HK-2 (cell line): ENCODE results near the gene KMT2B.
A peak's percentile ranks its signal among the peaks of the same experiment; 100 is the strongest.

Experiments used
- DNase-seq: peaks from one replicate; pipeline ENCODE4 v3.0.0-alpha.2; 2018; ENCODE audit not compliant: unreplicated experiment

KMT2B gene

DNA sequence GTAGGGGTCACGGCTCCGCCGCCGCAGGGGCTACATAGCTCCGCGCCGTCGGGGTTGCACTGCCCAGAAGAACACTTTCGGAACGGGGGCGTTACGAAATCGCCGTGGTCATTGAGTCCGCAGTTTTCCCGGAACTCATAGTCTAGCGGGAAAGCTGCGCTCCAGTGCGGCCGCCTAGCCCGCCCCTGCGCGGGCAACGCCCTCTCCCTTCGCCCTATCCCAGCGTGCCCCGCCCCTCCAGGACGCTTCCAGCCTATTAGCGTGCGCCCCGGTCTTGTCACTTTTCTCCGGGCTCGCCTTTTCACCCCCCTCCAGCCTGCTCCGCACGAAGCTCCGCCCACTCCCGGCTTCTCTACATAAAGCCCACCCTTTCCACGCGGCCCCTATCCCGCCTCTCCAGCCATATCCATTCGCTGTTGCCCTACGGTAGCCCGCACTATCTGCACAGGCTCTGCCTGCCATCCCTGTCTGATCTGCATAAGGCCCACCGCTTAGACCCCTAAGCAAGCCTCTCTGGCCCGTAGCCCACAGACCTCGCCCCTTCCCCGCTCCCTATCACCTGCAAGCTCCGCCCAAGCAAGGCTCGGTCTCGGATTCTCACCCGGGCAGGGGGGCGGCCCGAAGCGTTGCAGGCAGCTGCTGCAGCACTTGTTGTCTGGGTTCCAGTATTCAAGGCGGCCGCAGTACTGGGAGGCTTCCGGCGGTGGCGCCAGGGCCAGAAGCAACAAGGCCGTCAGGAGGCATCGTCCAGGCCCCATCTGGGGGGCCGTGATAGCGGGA lies 22.8 kb downstream of the KMT2B start:
- peak; percentile 97 for DNase-seq

DNA sequence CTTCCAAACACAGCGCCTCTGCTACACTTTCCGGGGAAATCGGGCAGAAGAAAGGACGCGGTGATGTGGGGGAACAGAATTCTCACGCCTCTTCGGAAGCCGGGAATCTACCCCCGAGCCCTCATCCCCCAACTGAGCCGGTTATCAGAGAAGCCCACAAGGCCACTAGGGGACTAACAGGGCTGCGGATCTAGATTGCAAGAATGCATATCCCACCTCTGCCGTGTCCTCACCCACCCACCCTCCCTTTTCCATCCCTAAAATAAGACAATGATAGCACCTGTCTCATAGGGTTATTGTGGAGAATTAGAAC lies 23.4 kb downstream of the KMT2B start:
- no peak for DNase-seq

DNA sequence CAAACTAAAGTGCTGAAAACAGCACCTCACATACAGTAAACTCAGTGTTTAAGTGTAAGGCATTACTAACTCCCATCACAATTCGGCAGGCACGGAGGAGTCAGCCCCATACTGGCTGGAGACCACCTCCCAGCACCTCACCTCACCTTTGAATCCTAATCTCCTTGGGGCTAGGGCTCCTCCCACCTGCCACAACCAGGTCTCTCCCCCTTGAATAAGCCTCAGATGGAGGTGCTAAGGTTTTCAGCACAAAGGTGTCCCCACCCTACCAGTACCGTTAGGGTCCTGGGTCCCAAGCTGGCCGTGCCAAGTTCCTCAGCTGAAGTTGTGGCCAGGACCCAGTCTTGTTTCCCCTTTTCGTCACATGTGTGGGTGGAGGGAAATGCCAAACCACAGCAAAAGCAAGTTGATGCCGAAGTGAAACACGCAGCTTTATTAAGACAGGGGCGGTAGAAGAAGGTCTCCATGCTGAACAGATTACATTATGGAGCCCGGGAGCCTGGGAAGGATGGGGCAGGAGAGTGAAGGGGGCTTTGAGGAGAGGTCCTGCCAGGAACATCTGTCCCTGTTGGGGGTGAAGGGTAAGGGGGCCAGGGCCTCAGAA lies 24.4 kb downstream of the KMT2B start, which contains the start of gene IGFLR1:
IGFLR1 (minus strand) TSS at position 332 of the 604 bp plus-strand sequence. CDS start 1,272 bp downstream, outside the sequence.
- no peak for DNase-seq

DNA sequence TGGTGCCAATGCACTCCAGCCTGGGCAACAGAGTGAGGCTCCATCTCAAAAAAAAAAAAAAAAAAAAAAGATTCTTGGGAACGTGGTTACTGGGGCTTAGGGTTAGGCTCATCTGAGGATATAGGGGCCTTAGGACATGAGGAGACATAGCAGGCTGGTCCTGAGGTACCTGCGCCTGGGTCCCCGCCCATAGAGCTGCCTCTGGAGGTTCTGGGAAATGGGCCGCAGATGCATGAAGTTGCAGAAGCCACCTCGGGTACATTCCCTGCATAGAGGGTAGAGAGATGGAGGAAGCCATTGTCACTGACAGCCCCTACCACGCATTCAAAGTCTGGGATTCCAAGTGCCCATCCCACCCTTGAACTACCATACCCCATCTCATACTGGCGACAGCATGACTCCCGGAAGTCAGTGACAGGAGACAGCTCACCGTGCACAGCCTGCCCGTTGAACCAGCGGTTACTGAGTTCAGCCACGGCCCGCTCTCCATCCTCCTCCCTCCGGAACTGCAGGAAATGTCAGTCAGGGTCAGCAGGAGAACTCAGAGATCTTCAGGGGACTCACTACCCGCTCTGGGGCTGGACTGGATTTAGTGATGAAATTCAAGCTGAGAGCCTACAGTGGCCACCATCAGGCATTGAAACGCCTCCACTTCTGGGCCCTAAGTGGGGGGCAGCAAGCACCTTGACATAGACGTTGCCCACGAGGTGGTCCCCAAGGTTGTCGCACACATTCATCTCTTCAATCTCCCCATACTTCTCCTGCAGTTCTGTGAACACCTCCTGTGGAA lies 26.0 kb downstream of the KMT2B start:
- DNase-seq = no peak

DNA sequence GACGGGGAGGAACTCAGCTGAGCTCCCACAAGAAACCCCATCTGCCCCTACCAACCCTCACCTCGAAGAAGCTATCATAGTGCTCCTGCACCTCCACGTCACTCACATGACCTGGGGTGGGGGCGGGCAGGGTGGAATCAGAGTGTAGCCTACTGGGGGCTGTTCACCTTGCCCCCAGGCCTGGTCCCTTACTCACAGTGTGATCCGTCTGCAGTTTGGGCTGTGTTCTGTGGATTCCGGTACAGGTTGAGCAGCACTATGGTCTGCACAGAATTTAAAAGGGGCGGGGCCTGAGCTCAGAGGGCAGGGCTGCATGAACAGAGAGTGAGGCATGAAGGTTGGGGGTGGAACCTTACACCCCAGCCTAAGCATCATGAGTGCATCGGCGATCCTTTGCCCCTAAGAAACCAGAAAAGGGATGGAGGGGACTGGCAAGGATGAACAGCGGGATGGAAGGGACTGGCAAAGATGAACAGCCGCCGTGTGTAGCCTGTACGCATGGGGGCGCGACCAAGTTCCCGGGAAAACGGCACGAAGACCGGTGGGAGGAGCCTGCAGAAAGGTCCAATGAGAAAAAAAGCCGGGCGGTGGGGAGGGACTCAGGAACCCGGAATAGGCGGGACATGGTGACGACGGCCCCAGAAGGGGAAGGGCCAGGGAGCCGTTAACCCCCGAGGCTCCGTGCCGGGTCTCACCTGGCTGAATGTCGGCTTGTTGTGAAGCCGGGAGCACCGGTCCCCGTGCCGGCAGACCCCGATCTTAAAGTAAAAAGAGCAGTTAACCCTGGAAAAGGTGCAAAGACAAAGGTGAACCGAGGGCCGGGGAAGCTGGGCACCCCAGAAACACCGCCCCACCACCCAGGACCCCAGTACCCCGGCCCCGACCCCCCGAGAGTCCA lies 26.9 kb downstream of the KMT2B start:
- peak; percentile 93 for DNase-seq

DNA sequence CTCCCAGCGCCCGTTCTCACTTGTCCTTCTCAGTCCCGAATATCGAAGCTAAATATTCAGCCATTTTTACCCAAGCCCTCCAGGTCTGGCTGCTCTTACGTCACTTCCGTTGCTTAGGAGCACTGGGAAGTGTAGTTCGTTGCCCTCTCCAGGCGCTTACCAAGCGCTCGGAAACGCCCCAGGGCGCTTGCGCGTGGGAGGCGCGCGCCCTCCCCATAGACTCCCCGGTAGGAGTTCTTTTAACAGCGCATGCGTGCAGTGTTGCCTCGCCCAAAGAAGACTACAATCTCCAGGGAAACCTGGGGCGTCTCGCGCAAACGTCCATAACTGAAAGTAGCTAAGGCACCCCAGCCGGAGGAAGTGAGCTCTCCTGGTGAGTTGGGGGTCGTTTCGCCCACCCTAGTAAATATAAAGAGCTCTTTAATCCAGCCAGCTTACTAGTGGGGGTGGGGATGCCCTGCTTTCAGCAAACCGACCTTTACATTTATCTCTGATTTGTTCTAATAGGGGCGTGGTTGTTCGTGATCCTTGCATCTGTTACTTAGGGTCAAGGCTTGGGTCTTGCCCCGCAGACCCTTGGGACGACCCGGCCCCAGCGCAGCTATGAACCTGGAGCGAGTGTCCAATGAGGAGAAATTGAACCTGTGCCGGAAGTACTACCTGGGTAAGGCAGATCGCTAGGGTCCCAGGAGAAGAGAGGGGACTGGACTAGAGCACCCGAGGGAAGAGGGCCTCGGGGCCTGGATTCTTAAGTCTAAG lies 27.7 kb downstream of the KMT2B start, which contains the start of the genes PSENEN and U2AF1L4:
PSENEN (plus strand) TSS at position 324 of the 759 bp plus-strand sequence; CDS start at position 604, 280 bp downstream.
U2AF1L4 (minus strand) TSS at position 91 of the 759 bp plus-strand sequence; CDS start at position 64, 27 bp downstream.
- DNase-seq = peak; percentile 94

DNA sequence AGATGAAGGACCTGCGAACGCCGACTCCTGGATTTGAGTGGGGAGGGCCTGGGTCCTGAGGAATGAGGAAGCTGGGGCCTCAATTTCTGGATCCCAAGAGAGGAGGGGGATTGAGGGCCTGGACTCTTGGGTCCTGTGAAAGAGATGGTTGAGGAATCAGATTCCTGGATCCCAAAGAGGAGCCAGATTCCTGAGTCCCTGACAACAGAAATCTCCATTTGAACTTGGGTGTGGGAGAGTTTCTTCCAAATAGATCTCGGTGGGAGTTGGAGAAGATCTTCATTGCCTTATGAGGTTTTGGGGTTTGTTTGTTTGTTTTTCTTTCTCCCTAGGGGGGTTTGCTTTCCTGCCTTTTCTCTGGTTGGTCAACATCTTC lies 28.3 kb downstream of the KMT2B start:
- no peak for DNase-seq

DNA sequence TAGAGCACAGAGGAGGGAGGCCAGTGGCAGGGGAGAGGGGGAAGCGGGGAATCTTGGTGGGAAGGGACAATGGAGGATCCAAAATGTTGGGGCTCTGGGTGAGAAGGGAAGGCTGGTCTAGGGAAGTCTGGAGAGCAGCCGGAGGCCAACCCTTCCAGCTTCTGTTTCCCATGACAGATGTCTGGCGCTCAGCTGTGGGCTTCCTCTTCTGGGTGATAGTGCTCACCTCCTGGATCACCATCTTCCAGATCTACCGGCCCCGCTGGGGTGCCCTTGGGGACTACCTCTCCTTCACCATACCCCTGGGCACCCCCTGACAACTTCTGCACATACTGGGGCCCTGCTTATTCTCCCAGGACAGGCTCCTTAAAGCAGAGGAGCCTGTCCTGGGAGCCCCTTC lies 28.7 kb downstream of the KMT2B start:
- no peak for DNase-seq

DNA sequence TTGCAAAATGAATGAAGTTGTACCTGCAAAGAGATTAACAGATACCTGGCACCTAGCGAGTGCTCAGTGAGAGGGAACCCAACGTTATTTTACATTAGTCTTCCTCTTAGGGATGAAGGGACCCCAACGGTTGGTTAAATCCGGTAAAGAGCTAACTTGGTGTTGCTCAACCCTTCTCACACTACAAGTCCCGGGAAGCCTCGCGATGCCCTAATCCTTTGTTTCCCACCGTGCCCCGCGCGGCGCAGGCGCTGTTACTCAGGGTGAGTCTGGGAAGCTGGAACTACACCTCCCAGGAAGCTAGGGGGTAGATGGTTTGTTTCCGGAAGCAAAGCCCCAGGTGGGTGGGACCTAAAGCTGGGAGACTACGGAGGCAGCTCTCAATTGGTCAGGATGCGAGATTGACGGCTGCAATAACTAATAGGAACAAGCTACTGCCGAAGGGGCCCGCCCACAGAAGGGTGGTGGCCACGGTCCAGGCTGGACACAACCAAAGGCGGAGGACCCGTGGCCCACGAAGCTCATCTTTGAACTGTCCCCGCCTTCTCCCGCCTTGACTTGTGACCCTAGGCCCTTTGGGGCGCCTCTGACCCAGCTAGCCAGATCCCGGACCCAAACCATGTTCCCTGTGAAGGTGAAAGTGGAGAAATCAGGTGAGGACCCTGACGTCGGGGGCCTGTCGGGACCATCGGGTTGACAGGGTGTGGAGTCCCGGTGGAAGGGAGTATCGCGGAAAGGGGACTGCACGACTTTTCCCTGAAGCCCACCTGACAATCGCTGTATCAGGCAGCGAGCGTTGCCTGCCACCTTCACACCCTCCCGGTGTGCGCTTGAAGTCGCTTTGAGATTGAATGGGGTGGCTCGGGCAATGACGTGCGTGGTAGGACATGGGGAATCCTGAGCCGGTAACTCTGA lies 30.6 kb downstream of the KMT2B start, which contains the start of gene LIN37:
LIN37 (plus strand) TSS at position 471 of the 915 bp plus-strand sequence; CDS start at position 620, 149 bp downstream.
- peak; percentile 99 for DNase-seq

DNA sequence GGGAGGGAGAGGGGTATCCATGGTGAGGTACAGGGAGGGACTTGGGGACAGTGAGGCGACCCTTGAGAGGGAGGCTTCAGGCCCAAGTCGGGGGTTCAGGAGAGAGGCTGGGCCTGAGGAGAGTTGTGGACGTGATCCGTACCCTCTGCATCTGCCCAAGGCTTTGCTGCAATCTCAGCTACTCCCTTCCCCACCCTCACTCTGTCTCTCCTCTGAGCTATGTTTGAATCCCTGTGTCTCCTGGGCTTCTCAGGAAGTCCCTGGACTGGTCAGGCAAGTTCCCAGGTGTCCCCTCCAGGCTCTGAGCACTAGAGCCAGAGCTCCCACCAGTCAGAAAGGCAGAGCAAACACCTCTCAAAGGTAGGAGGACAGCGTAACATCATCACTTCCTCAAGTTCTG lies 32.4 kb downstream of the KMT2B start:
- no peak for DNase-seq

DNA sequence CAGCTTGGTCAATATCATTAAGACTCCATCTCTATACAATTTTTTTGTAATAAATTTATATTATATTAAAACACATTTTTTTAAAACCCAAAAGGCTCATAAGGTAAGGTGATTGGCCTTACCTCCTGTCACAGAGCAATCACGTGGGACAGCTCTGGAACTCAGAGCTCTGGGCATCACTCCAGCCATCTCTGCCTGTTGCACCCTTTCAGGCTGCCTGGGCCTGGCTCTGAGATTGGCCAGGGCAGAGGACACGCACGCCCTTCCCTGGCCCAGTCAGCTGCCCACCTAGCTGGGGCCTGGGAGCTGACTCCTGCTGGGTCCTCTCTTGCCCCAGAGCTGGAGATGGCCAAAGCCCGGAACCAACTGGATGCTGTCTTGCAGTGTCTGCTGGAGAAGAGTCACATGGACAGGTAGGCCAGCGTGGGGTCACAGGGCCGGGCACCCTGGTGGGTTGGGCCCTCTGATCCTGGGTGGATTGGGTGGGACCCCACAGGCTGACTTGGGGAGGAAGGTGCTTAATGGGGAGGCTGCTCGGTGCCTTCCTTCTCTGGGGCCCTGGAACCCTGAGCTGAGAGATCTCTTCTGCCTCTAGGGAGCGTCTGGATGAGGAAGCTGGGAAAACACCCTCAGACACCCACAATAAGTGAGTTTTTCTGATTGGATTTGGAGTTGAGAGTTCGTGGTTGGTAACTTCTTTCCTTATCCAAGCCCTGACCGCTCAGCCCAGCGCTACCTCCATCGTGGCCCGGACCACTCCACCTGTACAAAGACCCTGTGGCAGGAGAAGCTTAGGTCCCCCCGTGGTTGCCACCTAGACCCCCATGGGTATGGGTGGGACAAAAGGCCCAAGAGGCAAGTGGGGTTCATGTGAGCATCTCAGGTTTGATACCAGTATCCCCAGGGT lies 34.3 kb downstream of the KMT2B start:
- no peak for DNase-seq

DNA sequence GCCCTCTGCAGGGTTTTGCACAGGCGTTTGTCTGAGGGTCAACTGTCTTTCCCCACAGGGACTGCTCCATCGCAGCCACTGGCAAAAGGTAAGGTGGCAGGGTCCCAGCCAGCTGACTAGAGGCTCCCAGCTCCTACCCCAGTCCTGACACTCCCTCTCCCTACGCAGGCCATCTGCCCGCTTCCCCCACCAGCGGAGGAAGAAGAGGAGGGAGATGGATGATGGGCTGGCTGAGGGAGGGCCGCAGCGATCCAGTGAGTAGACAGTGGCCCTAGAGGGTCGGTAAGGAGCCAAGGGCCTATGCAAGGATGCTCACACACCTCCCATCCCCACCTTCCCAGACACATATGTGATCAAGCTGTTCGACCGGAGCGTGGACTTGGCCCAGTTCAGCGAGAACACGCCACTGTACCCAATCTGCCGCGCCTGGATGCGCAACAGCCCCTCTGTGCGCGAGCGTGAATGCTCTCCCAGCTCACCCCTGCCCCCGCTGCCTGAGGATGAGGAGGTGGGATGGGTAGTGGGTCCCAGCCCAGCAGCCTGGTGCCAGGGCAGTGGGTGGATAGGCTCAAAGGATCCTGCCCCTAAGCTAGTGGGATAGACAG lies 35.0 kb downstream of the KMT2B start:
- DNase-seq = no peak

DNA sequence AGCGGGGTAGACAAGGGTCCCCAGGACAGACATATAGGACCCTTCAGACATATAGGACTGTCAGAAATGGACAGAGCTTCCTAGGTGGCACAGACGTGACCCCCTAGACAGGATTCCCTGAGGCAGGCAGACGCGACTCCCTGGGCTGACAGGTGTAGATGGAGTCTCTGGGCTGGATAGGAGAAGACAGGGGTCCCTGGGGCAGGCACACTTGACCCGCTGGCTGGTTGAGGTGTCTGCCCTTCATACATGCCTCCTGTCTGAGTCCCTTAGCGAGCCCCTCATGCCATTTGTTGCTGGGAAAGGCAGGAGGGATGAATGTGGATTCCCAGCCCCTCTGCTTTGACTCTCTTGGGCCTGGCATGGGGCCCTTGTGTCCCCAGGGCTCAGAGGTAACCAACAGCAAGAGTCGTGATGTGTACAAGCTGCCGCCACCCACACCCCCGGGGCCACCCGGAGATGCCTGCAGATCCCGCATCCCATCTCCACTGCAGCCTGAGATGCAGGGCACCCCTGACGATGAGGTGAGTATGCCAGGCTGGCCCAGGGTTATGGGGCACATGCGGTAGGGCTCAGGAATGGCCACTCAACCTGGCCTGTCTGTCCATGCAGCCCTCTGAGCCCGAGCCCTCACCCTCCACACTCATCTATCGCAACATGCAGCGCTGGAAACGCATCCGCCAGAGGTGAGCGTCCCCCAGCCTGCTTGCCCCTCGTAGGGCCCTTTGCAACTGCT lies 36.0 kb downstream of the KMT2B start:
- no peak for DNase-seq

DNA sequence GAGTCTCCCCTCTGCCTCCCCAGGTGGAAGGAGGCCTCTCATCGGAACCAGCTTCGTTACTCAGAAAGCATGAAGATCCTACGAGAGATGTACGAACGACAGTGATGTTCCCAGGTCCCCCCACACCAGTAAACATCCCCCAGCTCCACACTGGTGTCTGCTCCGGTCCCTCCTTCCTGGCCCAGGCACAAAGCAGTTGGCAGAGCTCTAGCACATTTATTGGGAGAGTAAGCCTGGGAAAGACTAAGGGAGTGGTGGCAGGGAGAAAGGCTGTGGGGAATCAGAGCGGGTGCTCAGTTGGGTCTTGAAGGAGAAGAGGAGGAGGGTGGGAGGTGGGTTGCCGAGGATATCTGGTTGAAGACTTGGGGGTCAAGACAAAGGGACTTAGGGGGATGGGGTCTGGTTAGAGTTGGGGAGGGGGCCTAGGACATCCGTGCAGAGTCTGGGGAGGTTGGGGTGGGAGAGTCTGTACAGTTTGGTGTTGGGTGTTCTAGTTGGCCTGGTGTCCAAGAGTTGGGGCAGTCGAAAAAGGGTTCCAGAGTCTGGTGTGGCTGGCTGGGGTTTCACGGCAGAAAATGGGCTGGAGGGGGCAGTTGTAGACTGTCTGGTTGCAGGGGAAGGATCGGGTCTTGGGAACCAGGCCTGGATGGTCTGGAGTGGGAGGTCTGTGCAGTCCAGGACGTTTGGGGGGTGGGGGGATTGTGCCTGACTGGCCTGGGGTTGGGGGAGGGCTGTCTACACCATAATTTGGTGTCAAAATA lies 36.7 kb downstream of the KMT2B start:
- DNase-seq = no peak

DNA sequence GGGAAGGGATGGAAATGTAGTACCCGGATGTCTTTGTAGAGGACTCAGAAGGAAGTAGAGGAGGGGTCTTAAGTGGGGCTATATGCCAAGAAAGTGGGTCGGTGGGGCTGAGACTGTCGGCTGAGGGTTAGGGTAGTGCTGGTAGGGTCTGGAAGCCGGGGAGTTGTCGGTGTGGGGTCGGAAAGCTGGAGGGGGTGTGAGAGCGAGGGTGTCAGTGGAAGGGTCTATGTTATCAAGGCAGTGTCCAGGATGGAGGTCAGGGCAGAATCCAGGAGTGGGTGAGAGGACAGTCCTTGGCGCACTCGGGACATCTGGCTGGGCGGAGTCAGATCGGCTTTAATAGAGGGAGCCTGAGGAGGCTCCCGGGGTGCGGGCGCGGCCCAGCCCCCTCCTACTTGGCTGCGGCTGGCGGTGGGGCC lies 37.3 kb downstream of the KMT2B start:
- DNase-seq = no peak

DNA sequence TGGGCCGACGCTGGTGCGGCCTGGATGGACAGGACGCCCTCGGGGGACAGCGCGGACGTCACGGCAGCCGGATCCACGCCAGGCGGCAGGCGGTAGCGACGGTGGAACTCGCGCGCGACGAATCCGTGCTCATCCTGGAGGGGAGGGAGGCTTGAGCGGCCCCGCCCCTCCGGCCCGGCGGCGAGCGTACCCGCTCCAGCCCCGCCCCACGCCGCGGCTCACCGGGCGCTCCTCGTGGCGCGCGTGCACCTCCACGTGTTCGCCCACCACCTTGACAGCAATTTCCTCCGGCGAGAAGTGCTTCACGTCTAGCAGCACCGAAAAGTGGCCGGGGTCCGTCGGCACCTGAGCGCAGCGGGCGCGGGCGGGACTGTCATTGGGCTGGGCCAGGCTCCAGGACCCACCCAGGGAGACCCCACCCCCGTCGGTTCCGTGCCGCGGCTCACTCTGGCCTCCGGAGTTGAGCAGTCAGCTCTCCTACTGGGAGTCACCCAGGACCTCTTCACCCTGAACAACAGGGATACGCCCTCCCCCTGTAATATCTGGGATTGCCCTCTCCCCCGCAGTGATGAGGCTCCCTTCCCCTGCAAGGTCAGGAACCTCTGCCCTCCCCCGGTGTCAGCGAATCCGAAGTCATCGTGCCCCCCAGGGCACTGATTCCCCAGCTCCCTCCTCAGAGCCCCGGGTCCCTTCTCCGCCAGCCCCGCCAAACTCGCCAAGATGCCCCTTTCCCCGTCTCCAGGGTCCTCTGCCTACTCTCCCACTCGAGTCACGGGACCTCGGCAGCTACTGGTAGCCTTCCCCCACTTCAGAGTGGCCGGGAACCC lies 38.0 kb downstream of the KMT2B start:
- no peak for DNase-seq
